BE2C (cell line): ENCODE data around the gene ARHGAP35.
"Not testable (repeated sequence)": the region's sequence is repeated elsewhere in the genome, so short reads cannot be mapped to it uniquely, and the experiment has no call there.

ENCODE experiments used
- DNase-seq: peaks from one replicate; pipeline ENCODE4 v3.0.0-alpha.2; 2020
- H3K27me3 ChIP-seq: fragments of 250-450 bp; sonication (Bioruptor Pico); 2 replicates; pipeline ENCODE4 v1.5.1; 2020; ENCODE audit warnings: mild to moderate bottlenecking
- H3K36me3 ChIP-seq: fragments of 250-450 bp; sonication (Bioruptor Pico); 2 replicates; pipeline ENCODE4 v1.5.1; 2020; ENCODE audit warnings: mild to moderate bottlenecking
- H3K4me1 ChIP-seq: fragments of 250-450 bp; sonication (Bioruptor Pico); 2 replicates; pipeline ENCODE4 v1.5.1; 2020
- H3K4me3 ChIP-seq: 2 replicates; pipeline ENCODE4 v1.5.1; 2011; ENCODE audit warnings: low read depth, low read length
- H3K9me3 ChIP-seq: fragments of 250-450 bp; sonication (Bioruptor Pico); 2 replicates; pipeline ENCODE4 v1.5.1; 2020
- CTCF ChIP-seq: IDR thresholded peaks from 2 replicates; pipeline ENCODE4 v1.5.1; 2012; ENCODE audit warnings: mild to moderate bottlenecking, low read depth, low read length

The ARHGAP35 gene

GRCh38 chr19:46866407-46867136, 5.8 kb downstream of the ARHGAP35 start:
- DNase-seq = no peak
- no peaks in the 10 kb centered on the region for H3K27me3 ChIP-seq
- no peaks in the 10 kb centered on the region; the same call in 1 of the 2 replicates for H3K36me3 ChIP-seq
- H3K9me3 ChIP-seq = no peaks in the 10 kb centered on the region
- no peak for TF ChIP-seq CTCF
- H3K4me1 ChIP-seq = peaks cover 22% of the 10 kb centered on the region
- H3K4me3 ChIP-seq = no peak overlapping the region

GRCh38 chr19:46867170-46867569, 6.4 kb downstream of the ARHGAP35 start:
- H3K4me3 ChIP-seq = no peak overlapping the region
- H3K9me3 ChIP-seq = no peaks in the 10 kb centered on the region
- H3K36me3 ChIP-seq = no peaks in the 10 kb centered on the region; the same call in 1 of the 2 replicates
- peaks cover 22% of the 10 kb centered on the region for H3K4me1 ChIP-seq
- DNase-seq = no peak
- no peaks in the 10 kb centered on the region for H3K27me3 ChIP-seq
- TF ChIP-seq CTCF = no peak

GRCh38 chr19:46868025-46868802, 7.4 kb downstream of the ARHGAP35 start:
- Histone ChIP-seq H3K4me3 (no peak overlapping the region), H3K36me3 (no peaks in the 10 kb centered on the region; the same call in 1 of the 2 replicates), H3K9me3 (no peaks in the 10 kb centered on the region), H3K27me3 (no peaks in the 10 kb centered on the region), H3K4me1 (peaks cover 22% of the 10 kb centered on the region)
- no peak for TF ChIP-seq CTCF
- no peak for DNase-seq

- H3K4me1 ChIP-seq = peaks cover 12% of the 10 kb centered on the region
- not testable (repeated sequence) for H3K36me3 ChIP-seq, H3K4me3 ChIP-seq
Measured at GRCh38 chr19:46871173-46871572, 10.4 kb downstream of the ARHGAP35 start.

GRCh38 chr19:46872967-46873366, 12.2 kb downstream of the ARHGAP35 start:
- no peaks in the 10 kb centered on the region for H3K9me3 ChIP-seq
- H3K36me3 ChIP-seq = no peaks in the 10 kb centered on the region; the same call in 1 of the 2 replicates
- no peak overlapping the region for H3K4me3 ChIP-seq
- DNase-seq = no peak
- TF ChIP-seq CTCF = no peak
- H3K27me3 ChIP-seq = no peaks in the 10 kb centered on the region
- no peaks in the 10 kb centered on the region for H3K4me1 ChIP-seq

More at GRCh38 chr19:46871173-46871572, 10.4 kb downstream of the ARHGAP35 start:
- not testable (repeated sequence) for H3K27me3 ChIP-seq, H3K9me3 ChIP-seq, DNase-seq

- Histone ChIP-seq H3K9me3 (no peaks in the 10 kb centered on the region), H3K4me3 (no peak overlapping the region), H3K4me1 (no peaks in the 10 kb centered on the region), H3K36me3 (no peaks in the 10 kb centered on the region; the same call in none of the 2 replicates), H3K27me3 (no peaks in the 10 kb centered on the region)
- no peak for DNase-seq
- TF ChIP-seq CTCF = no peak
Measured at GRCh38 chr19:46875234-46875633, 14.4 kb downstream of the ARHGAP35 start.
